Measurements from ENCODE around the gene CHST15.
"Not testable (repeated sequence)": the region's sequence is repeated elsewhere in the genome, so short reads cannot be mapped to it uniquely, and the experiment has no call there.

CHST15 gene

GRCh38 chr10:124095801-124096200, 2.4 kb upstream of the CHST15 start:
- DNase-seq: not testable (repeated sequence)

- no peak for DNase-seq
Measured at GRCh38 chr10:124095096-124095495, 1.7 kb upstream of the CHST15 start.

- no peak for DNase-seq
Measured at GRCh38 chr10:124094419-124094785, 1.0 kb upstream of the CHST15 start.

- not testable (repeated sequence) for DNase-seq
Measured at GRCh38 chr10:124093774-124094418, 498 bp upstream of the CHST15 start.

GRCh38 chr10:124092250-124092859, 1.0 kb downstream of the CHST15 start:
- DNase-seq: no peak

GRCh38 chr10:124091646-124092249, 1.6 kb downstream of the CHST15 start:
- peak; percentile 9 to 41 for DNase-seq

- DNase-seq: no peak
Measured at GRCh38 chr10:124090601-124091209, 2.7 kb downstream of the CHST15 start.

- no peak for DNase-seq
Measured at GRCh38 chr10:124089859-124090258, 3.5 kb downstream of the CHST15 start.

GRCh38 chr10:124088915-124089314, 4.5 kb downstream of the CHST15 start:
- no peak for DNase-seq

GRCh38 chr10:124087672-124088634, 5.4 kb downstream of the CHST15 start:
- no peak for DNase-seq

- no peak for DNase-seq
Measured at GRCh38 chr10:124086787-124087671, 6.4 kb downstream of the CHST15 start.

GRCh38 chr10:124086097-124086710, 7.2 kb downstream of the CHST15 start:
- no peak for DNase-seq

GRCh38 chr10:124085680-124086079, 7.7 kb downstream of the CHST15 start:
- no peak for DNase-seq

GRCh38 chr10:124084708-124085107, 8.7 kb downstream of the CHST15 start:
- no peak for DNase-seq

- DNase-seq: no peak
Measured at GRCh38 chr10:124083740-124084397, 9.5 kb downstream of the CHST15 start.

GRCh38 chr10:124083047-124083739, 10.2 kb downstream of the CHST15 start:
- no peak for DNase-seq

GRCh38 chr10:124082555-124082954, 10.8 kb downstream of the CHST15 start:
- no peak for DNase-seq

GRCh38 chr10:124081547-124082140, 11.8 kb downstream of the CHST15 start:
- DNase-seq: no peak

GRCh38 chr10:124079864-124080263, 13.5 kb downstream of the CHST15 start:
- no peak for DNase-seq

GRCh38 chr10:124078714-124079113, 14.7 kb downstream of the CHST15 start:
- DNase-seq: no peak
